ENCODE data around the gene MIGA2.
"Not testable (repeated sequence)": the region's sequence is repeated elsewhere in the genome, so short reads cannot be mapped to it uniquely, and the experiment has no call there.

DNA sequence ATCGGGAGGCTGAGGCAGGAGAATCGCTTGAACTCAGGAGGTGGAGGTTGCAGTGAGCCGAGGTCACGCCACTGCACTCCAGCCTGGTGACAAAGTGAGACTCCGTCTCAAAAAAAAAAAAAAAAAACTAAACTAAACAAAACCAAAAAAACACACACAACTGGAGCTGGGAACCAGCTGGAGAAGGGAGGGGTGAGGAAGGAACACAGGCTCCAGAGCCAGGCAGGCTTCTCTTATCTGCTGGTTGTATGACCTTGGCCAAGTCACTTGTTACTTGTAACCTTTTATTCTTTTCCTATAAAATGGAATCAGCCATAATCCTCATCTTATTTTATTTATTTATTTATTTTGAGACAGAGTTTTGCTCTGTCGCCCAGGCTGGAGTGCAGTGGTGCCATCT lies 32.3 kb upstream of the MIGA2 start:
- TF ChIP-seq, protein P1, sequence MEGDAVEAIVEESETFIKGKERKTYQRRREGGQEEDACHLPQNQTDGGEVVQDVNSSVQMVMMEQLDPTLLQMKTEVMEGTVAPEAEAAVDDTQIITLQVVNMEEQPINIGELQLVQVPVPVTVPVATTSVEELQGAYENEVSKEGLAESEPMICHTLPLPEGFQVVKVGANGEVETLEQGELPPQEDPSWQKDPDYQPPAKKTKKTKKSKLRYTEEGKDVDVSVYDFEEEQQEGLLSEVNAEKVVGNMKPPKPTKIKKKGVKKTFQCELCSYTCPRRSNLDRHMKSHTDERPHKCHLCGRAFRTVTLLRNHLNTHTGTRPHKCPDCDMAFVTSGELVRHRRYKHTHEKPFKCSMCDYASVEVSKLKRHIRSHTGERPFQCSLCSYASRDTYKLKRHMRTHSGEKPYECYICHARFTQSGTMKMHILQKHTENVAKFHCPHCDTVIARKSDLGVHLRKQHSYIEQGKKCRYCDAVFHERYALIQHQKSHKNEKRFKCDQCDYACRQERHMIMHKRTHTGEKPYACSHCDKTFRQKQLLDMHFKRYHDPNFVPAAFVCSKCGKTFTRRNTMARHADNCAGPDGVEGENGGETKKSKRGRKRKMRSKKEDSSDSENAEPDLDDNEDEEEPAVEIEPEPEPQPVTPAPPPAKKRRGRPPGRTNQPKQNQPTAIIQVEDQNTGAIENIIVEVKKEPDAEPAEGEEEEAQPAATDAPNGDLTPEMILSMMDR (IDR thresholded peaks at IDR 0.05), result not testable (repeated sequence)
- not testable (repeated sequence) for TF ChIP-seq JUNB (IDR thresholded peaks at IDR 0.05)

Measured in A549 (cell line).